HEK293 (cell line): Measurements from ENCODE around the gene SEC61A2.

Source experiments
- CTCF ChIA-PET: fragments of 350-600 bp; formaldehyde crosslinking; extraction: SDS; loops from one replicate; lab custom pipeline; 2021; ENCODE audit warnings: antibody characterized with exemption; lab: Yijun Ruan, JAX
- POLR2A ChIA-PET: fragments of 300-600 bp; formaldehyde crosslinking; extraction: SDS; loops from one replicate; lab custom pipeline; 2020; ENCODE audit warnings: antibody characterized with exemption, inconsistent platforms; lab: Yijun Ruan, JAX
- H3K27ac ChIP-seq: fragments of 200-500 bp; sonication (Bioruptor generic); 2 replicates; pipeline ENCODE4 v1.5.1; 2014; ENCODE audit warnings: low read depth, low read length, control low read depth, inconsistent platforms; ENCODE audit errors: extremely low read depth
- H3K36me3 ChIP-seq, 2 experiments: fragments of 200-500 bp in 1 of 2; sonication (Bioruptor generic) in 1 of 2; 1 replicate in 1 of 2; 2 replicates in 1 of 2; pipeline ENCODE4 v1.5.1; 2014 to 2017; ENCODE audit warnings: inconsistent platforms in 2 of 2, low read length in 2 of 2; ENCODE audit not compliant: control insufficient read depth in 2 of 2, insufficient read depth in 1 of 2
- H3K4me1 ChIP-seq: fragments of 200-500 bp; sonication (Bioruptor generic); 2 replicates; pipeline ENCODE4 v1.5.1; 2014; ENCODE audit warnings: mild to moderate bottlenecking, low read length, inconsistent platforms; ENCODE audit not compliant: control insufficient read depth, insufficient read depth
- H3K4me3 ChIP-seq: 2 replicates; pipeline ENCODE4 v1.5.1; 2011; ENCODE audit warnings: low read depth, mild to moderate bottlenecking, control low read depth, low read length, moderate library complexity
- H3K9me3 ChIP-seq: fragments of 200-500 bp; sonication (Bioruptor generic); 2 replicates; pipeline ENCODE4 v1.5.1; 2014; ENCODE audit warnings: low read depth, low read length, inconsistent platforms; ENCODE audit not compliant: control insufficient read depth, insufficient read depth
- PBX3 ChIP-seq: sonication (generic); formaldehyde crosslinking; IDR thresholded peaks from 2 replicates; pipeline ENCODE4 v1.8.1; 2022; ENCODE audit warnings: mild to moderate bottlenecking, moderate library complexity, missing genetic modification reagents
- PRDM2 ChIP-seq: fragments of 450-650 bp; formaldehyde crosslinking; IDR thresholded peaks from 2 replicates; pipeline ENCODE4 v1.5.1; 2016; ENCODE audit warnings: missing biosample characterization, missing genetic modification characterization, borderline replicate concordance
- SCRT1 ChIP-seq: fragments of 450-650 bp; formaldehyde crosslinking; IDR thresholded peaks from 2 replicates; pipeline ENCODE4 v1.5.1; 2016; ENCODE audit warnings: missing biosample characterization, missing genetic modification characterization, borderline replicate concordance
- ZBTB17 ChIP-seq: fragments of 450-650 bp; formaldehyde crosslinking; IDR thresholded peaks from 2 replicates; pipeline ENCODE4 v1.5.1; 2016; ENCODE audit warnings: missing biosample characterization, missing genetic modification characterization
- ZBTB6 ChIP-seq: fragments of 450-650 bp; formaldehyde crosslinking; IDR thresholded peaks from 2 replicates; pipeline ENCODE4 v1.5.1; 2017; ENCODE audit warnings: missing biosample characterization, missing genetic modification characterization
- ZBTB8A ChIP-seq: fragments of 450-650 bp; formaldehyde crosslinking; IDR thresholded peaks from 2 replicates; pipeline ENCODE4 v1.5.1; 2016; ENCODE audit warnings: missing biosample characterization, missing genetic modification characterization
- ZEB2 ChIP-seq: fragments of 450-650 bp; formaldehyde crosslinking; IDR thresholded peaks from 2 replicates; pipeline ENCODE4 v1.5.1; 2016; ENCODE audit warnings: missing biosample characterization, missing genetic modification characterization
- ZNF133 ChIP-seq: fragments of 450-650 bp; formaldehyde crosslinking; IDR thresholded peaks from 2 replicates; pipeline ENCODE4 v1.5.1; 2016; ENCODE audit warnings: missing biosample characterization, missing genetic modification characterization
- ZNF146 ChIP-seq: fragments of 450-650 bp; formaldehyde crosslinking; IDR thresholded peaks from 2 replicates; pipeline ENCODE4 v1.5.1; 2016; ENCODE audit warnings: missing biosample characterization, missing genetic modification characterization
- ZNF155 ChIP-seq: fragments of 450-650 bp; formaldehyde crosslinking; IDR thresholded peaks from 2 replicates; pipeline ENCODE4 v1.5.1; 2016; ENCODE audit warnings: missing biosample characterization, missing genetic modification characterization
- ZNF214 ChIP-seq: fragments of 450-650 bp; formaldehyde crosslinking; IDR thresholded peaks from 2 replicates; pipeline ENCODE4 v1.5.1; 2017; ENCODE audit warnings: missing biosample characterization, mild to moderate bottlenecking, missing genetic modification characterization, borderline replicate concordance
- ZNF341 ChIP-seq: fragments of 450-650 bp; formaldehyde crosslinking; IDR thresholded peaks from 2 replicates; pipeline ENCODE4; 2016; ENCODE audit warnings: low read depth, missing biosample characterization, missing genetic modification characterization
- ZNF416 ChIP-seq: fragments of 450-650 bp; formaldehyde crosslinking; IDR thresholded peaks from 2 replicates; pipeline ENCODE4 v1.5.1; 2016; ENCODE audit warnings: missing biosample characterization, missing genetic modification characterization
- ZNF514 ChIP-seq: fragments of 450-650 bp; formaldehyde crosslinking; IDR thresholded peaks from 2 replicates; pipeline ENCODE4 v1.5.1; 2016; ENCODE audit warnings: missing biosample characterization, missing genetic modification characterization
- ZNF521 ChIP-seq: fragments of 450-650 bp; formaldehyde crosslinking; IDR thresholded peaks from 2 replicates; pipeline ENCODE4 v1.5.1; 2017; ENCODE audit warnings: missing biosample characterization, mild to moderate bottlenecking, missing genetic modification characterization
- ZNF580 ChIP-seq: fragments of 450-650 bp; formaldehyde crosslinking; IDR thresholded peaks from 2 replicates; pipeline ENCODE4 v1.5.1; 2016; ENCODE audit warnings: missing biosample characterization, missing genetic modification characterization
- ZNF600 ChIP-seq: fragments of 450-650 bp; formaldehyde crosslinking; IDR thresholded peaks from 2 replicates; pipeline ENCODE4 v1.5.1; 2016; ENCODE audit warnings: missing biosample characterization, missing genetic modification characterization
- ZNF639 ChIP-seq: fragments of 450-650 bp; formaldehyde crosslinking; IDR thresholded peaks from 2 replicates; pipeline ENCODE4 v1.5.1; 2016; ENCODE audit warnings: missing biosample characterization, missing genetic modification characterization
- ZNF677 ChIP-seq: fragments of 450-650 bp; IDR thresholded peaks from 2 replicates; pipeline ENCODE4 v1.5.0; 2018; ENCODE audit warnings: missing biosample characterization, mild to moderate bottlenecking, missing genetic modification characterization, moderate library complexity
- ZNF768 ChIP-seq: fragments of 450-650 bp; formaldehyde crosslinking; IDR thresholded peaks from 2 replicates; pipeline ENCODE4 v1.5.1; 2018; ENCODE audit warnings: missing biosample characterization, mild to moderate bottlenecking, missing genetic modification characterization

SEC61A2 gene

GRCh38 chr10:12160664-12161063 lies 31.2 kb downstream of the SEC61A2 start:
- Histone ChIP-seq H3K9me3 (no peaks in the 10 kb centered on the region), H3K27ac (no peak overlapping the region), H3K4me3 (no peak overlapping the region), H3K36me3 (peaks cover 60 to 88% of the 10 kb centered on the region in 2 experiments), H3K4me1 (no peaks in the 10 kb centered on the region)
- ChIA-PET CTCF (interaction anchor here (0.6 kb wide), 1 partner anchor 13 kb away, joined by 5 read pairs; no protein-coding TSS in a partner anchor), POLR2A (no interaction called here)
- no peak for TF ChIP-seq ZNF146 (tag by site-specific recombination)
- no peak for TF ChIP-seq ZNF521
- TF ChIP-seq ZBTB6 (tag by site-specific recombination): no peak
- TF ChIP-seq ZBTB17 (tag by site-specific recombination): no peak
- TF ChIP-seq ZNF600 (tag by site-specific recombination): no peak
- TF ChIP-seq ZNF677 (tag by site-specific recombination): no peak
- TF ChIP-seq ZNF155 (tag by site-specific recombination): no peak
- no peak for TF ChIP-seq ZNF214 (tag by site-specific recombination)
- no peak for TF ChIP-seq ZNF580 (tag by site-specific recombination)
- TF ChIP-seq PBX3 (CRISPR knock-in tag): no peak
- TF ChIP-seq SCRT1 (tag by site-specific recombination): no peak
- TF ChIP-seq ZNF416: no peak
- no peak for TF ChIP-seq ZNF133 (tag by site-specific recombination)
- no peak for TF ChIP-seq ZEB2 (tag by site-specific recombination)
- no peak for TF ChIP-seq ZBTB8A
- TF ChIP-seq PRDM2: no peak
- TF ChIP-seq ZNF768 (tag by site-specific recombination): no peak
- TF ChIP-seq ZNF639 (tag by site-specific recombination): no peak
- TF ChIP-seq ZNF514: no peak
- TF ChIP-seq ZNF341 (tag by site-specific recombination): no peak
